C4-2B (cell line): ENCODE measurements around the gene SIDT1.

ENCODE experiments used
- CTCF ChIP-seq: fragments of 450-650 bp; conservative IDR thresholded peaks from 2 replicates; pipeline ENCODE4 v1.5.1; 2017; ENCODE audit warnings: mild to moderate bottlenecking
- ZFX ChIP-seq: fragments of 450-650 bp; IDR thresholded peaks from 2 replicates; pipeline ENCODE4 v1.6.1; 2017

- no peak for TF ChIP-seq CTCF
- TF ChIP-seq ZFX, result no peak
Observed at GRCh38 chr3:113541519-113541918, 9.2 kb downstream of the SIDT1 start.
